Measurements from ENCODE around the gene TMEM253.

- TF ChIP-seq, protein P1, sequence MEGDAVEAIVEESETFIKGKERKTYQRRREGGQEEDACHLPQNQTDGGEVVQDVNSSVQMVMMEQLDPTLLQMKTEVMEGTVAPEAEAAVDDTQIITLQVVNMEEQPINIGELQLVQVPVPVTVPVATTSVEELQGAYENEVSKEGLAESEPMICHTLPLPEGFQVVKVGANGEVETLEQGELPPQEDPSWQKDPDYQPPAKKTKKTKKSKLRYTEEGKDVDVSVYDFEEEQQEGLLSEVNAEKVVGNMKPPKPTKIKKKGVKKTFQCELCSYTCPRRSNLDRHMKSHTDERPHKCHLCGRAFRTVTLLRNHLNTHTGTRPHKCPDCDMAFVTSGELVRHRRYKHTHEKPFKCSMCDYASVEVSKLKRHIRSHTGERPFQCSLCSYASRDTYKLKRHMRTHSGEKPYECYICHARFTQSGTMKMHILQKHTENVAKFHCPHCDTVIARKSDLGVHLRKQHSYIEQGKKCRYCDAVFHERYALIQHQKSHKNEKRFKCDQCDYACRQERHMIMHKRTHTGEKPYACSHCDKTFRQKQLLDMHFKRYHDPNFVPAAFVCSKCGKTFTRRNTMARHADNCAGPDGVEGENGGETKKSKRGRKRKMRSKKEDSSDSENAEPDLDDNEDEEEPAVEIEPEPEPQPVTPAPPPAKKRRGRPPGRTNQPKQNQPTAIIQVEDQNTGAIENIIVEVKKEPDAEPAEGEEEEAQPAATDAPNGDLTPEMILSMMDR (conservative IDR thresholded peaks at IDR 0.05 in 1 of 2, IDR thresholded peaks at IDR 0.05 in 1 of 2; ENCODE audit: low read depth in 1 of 2, low read length in 2 of 2), result no peak
- no peak for TF ChIP-seq EZH2 (IDR thresholded peaks at IDR 0.05; ENCODE audit: low read length, missing control alignments)
These were observed 30.1 kb upstream of the TMEM253 start for GRCh38 chr14:21070610-21071224.
